ENCODE results near the gene AZI2.

The AZI2 gene

DNA sequence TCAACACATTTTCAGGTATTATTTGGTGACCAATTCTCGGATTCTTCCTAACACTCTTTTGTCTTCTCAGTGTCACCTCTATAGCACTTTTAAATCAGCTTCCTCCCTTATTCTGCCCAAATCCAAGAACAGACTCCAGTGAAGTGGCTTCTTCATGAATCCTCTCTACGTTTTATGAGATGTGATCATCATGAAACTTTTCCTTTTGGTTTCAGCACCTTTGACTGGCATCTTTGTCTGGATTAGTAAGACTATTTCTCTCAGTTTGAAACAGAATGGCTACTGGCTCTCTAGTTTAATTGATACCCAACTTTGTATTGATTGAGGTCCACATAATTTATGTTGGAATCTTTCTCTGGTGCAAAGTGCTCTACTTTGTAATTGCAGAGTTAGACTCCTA is 61.6 kb downstream of the AZI2 start:
- Histone ChIP-seq H3K79me1 (ENCODE audit: low read length) (no peaks in the 10 kb centered on the region), H2BK15ac (replicated peaks; ENCODE audit: low read depth) (no peak overlapping the region), H2BK5ac (ENCODE audit: low read length) (no peak overlapping the region), H3K27me3 (ENCODE audit: insufficient read depth, low read length, poor library complexity) (no peaks in the 10 kb centered on the region), H3K18ac (ENCODE audit: low read length) (no peak overlapping the region), H2BK120ac (ENCODE audit: low read depth, low read length) (no peak overlapping the region), H3K23ac (ENCODE audit: low read length) (no peak overlapping the region), H4K8ac (ENCODE audit: low read depth, low read length) (no peak overlapping the region), H3K9ac (ENCODE audit: low read length) (peak overlapping the region; percentile 17), H3K36me3 (ENCODE audit: control insufficient read depth, insufficient read depth, low read length) (no peaks in the 10 kb centered on the region), H4K5ac (ENCODE audit: low read length) (no peak overlapping the region), H2AK5ac (ENCODE audit: low read length) (no peak overlapping the region), H3K4me1 (ENCODE audit: control insufficient read depth, low read depth, low read length) (peaks cover 4% of the 10 kb centered on the region), H3K56ac (ENCODE audit: low read length) (peak overlapping the region; percentile 37), H3K27ac (ENCODE audit: low read depth, low read length) (no peak overlapping the region), H3K4ac (ENCODE audit: low read depth, low read length) (no peak overlapping the region), H3K4me3 (ENCODE audit: low read length) (no peak overlapping the region), H3K79me2 (ENCODE audit: control insufficient read depth, insufficient read depth, low read length) (no peaks in the 10 kb centered on the region), H3K4me2 (ENCODE audit: low read length) (no peak overlapping the region)
- no CpG with 5 or more reads among the region's 2 CpGs for WGBS (ENCODE audit: extremely low coverage, insufficient coverage, low lambda C conversion rate)
- no peak for DNase-seq

DNA sequence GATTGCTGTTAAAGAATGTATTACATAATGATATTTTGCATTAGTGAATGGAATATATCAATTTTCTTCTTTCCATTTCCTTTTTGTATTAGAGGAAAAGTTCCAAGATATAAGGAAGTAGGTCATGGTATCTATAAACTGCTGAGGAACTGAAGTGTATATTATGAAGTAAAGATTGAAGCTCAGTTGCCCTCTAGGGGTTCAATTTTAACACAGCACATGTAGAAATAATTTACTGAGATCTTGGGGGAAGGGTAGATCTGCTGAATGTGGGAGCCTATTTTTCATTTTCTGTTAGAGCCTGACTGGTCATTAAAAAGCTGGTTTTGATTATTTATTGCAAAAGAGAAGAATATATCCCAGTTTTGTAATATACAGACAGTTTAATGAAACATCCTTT is 62.0 kb downstream of the AZI2 start:
- Histone ChIP-seq H3K23ac (ENCODE audit: low read length) (no peak overlapping the region), H4K8ac (ENCODE audit: low read depth, low read length) (no peak overlapping the region), H3K4me3 (ENCODE audit: low read length) (no peak overlapping the region), H2AK5ac (ENCODE audit: low read length) (no peak overlapping the region), H3K9ac (ENCODE audit: low read length) (no peak overlapping the region), H2BK5ac (ENCODE audit: low read length) (no peak overlapping the region), H4K5ac (ENCODE audit: low read length) (no peak overlapping the region), H3K4me1 (ENCODE audit: control insufficient read depth, low read depth, low read length) (peaks cover 3% of the 10 kb centered on the region), H3K18ac (ENCODE audit: low read length) (no peak overlapping the region), H3K56ac (ENCODE audit: low read length) (no peak overlapping the region), H3K27me3 (ENCODE audit: insufficient read depth, low read length, poor library complexity) (no peaks in the 10 kb centered on the region), H3K27ac (ENCODE audit: low read depth, low read length) (no peak overlapping the region), H3K4me2 (ENCODE audit: low read length) (no peak overlapping the region), H2BK15ac (replicated peaks; ENCODE audit: low read depth) (no peak overlapping the region), H3K79me2 (ENCODE audit: control insufficient read depth, insufficient read depth, low read length) (no peaks in the 10 kb centered on the region), H3K4ac (ENCODE audit: low read depth, low read length) (no peak overlapping the region), H2BK120ac (ENCODE audit: low read depth, low read length) (no peak overlapping the region), H3K79me1 (ENCODE audit: low read length) (no peaks in the 10 kb centered on the region), H3K36me3 (ENCODE audit: control insufficient read depth, insufficient read depth, low read length) (no peaks in the 10 kb centered on the region)
- peak; percentile 45 for DNase-seq

DNA sequence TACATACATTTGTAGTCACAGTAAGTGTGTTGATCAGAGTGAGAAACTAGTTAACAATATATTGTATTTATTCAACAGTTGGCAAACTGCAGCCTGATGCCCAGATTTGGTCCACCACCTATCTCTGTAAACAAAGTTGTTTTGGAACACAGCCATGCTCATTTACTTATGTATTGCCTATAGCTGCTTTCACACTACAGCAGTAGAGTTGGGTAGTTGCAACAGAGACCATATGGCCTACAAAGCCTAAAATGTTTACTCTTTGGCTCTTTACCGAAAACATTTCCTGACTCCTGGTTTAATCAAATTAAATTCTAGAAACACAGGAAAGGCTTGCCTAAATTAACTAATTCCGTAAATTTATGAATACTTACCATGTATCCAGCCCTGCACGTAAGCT is 67.8 kb downstream of the AZI2 start:
- Histone ChIP-seq H3K27me3 (ENCODE audit: insufficient read depth, low read length, poor library complexity) (no peaks in the 10 kb centered on the region), H3K27ac (ENCODE audit: low read depth, low read length) (no peak overlapping the region), H3K56ac (ENCODE audit: low read length) (no peak overlapping the region), H4K5ac (ENCODE audit: low read length) (no peak overlapping the region), H2AK5ac (ENCODE audit: low read length) (no peak overlapping the region), H3K4ac (ENCODE audit: low read depth, low read length) (no peak overlapping the region), H2BK15ac (replicated peaks; ENCODE audit: low read depth) (no peak overlapping the region), H4K8ac (ENCODE audit: low read depth, low read length) (no peak overlapping the region), H3K79me2 (ENCODE audit: control insufficient read depth, insufficient read depth, low read length) (no peaks in the 10 kb centered on the region), H2BK120ac (ENCODE audit: low read depth, low read length) (no peak overlapping the region), H3K23ac (ENCODE audit: low read length) (no peak overlapping the region), H2BK5ac (ENCODE audit: low read length) (no peak overlapping the region), H3K4me1 (ENCODE audit: control insufficient read depth, low read depth, low read length) (no peaks in the 10 kb centered on the region), H3K79me1 (ENCODE audit: low read length) (no peaks in the 10 kb centered on the region), H3K9ac (ENCODE audit: low read length) (no peak overlapping the region), H3K4me2 (ENCODE audit: low read length) (no peak overlapping the region), H3K18ac (ENCODE audit: low read length) (no peak overlapping the region), H3K36me3 (ENCODE audit: control insufficient read depth, insufficient read depth, low read length) (no peaks in the 10 kb centered on the region), H3K4me3 (ENCODE audit: low read length) (no peak overlapping the region)
- DNase-seq: no peak
- no CpG with 5 or more reads among the region's 3 CpGs for WGBS (ENCODE audit: extremely low coverage, insufficient coverage, low lambda C conversion rate)

DNA sequence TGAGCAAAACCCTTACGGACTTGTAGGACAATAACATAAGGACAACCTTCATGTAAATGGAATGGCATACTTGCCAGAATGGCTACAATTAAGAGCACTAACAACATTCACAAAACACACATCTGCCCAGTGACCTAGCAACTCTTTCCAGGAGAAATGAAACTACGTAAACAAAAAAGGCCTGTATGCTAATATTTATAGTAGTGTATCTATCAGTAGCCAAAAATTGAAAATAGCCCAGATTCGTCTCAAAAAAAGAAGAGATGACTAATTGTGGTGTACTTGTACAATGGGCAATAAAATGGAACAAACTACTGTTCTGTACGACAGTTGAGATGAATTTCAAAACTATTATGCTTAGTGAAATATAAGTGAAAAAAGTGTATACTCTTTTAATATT is 68.9 kb downstream of the AZI2 start:
- no peak overlapping the region for H3K27ac ChIP-seq (ENCODE audit: low read depth, low read length)
- no peak for DNase-seq
- no peak overlapping the region for H3K4ac ChIP-seq (ENCODE audit: low read depth, low read length)
- H3K79me2 ChIP-seq (ENCODE audit: control insufficient read depth, insufficient read depth, low read length): no peaks in the 10 kb centered on the region
- H2BK15ac ChIP-seq (replicated peaks; ENCODE audit: low read depth): no peak overlapping the region
- no CpG with 5 or more reads among the region's 4 CpGs for WGBS (ENCODE audit: extremely low coverage, insufficient coverage, low lambda C conversion rate)
- no peak overlapping the region for H2BK5ac ChIP-seq (ENCODE audit: low read length)
- no peak overlapping the region for H4K8ac ChIP-seq (ENCODE audit: low read depth, low read length)
- H3K18ac ChIP-seq (ENCODE audit: low read length): no peak overlapping the region
- H3K36me3 ChIP-seq (ENCODE audit: control insufficient read depth, insufficient read depth, low read length): no peaks in the 10 kb centered on the region
- no peak overlapping the region for H4K5ac ChIP-seq (ENCODE audit: low read length)
- no peaks in the 10 kb centered on the region for H3K4me1 ChIP-seq (ENCODE audit: control insufficient read depth, low read depth, low read length)
- no peak overlapping the region for H3K4me2 ChIP-seq (ENCODE audit: low read length)
- H3K79me1 ChIP-seq (ENCODE audit: low read length): no peaks in the 10 kb centered on the region
- H2AK5ac ChIP-seq (ENCODE audit: low read length): no peak overlapping the region
- H3K56ac ChIP-seq (ENCODE audit: low read length): no peak overlapping the region
- no peaks in the 10 kb centered on the region for H3K27me3 ChIP-seq (ENCODE audit: insufficient read depth, low read length, poor library complexity)
- no peak overlapping the region for H2BK120ac ChIP-seq (ENCODE audit: low read depth, low read length)
- no peak overlapping the region for H3K4me3 ChIP-seq (ENCODE audit: low read length)
- no peak overlapping the region for H3K9ac ChIP-seq (ENCODE audit: low read length)
- no peak overlapping the region for H3K23ac ChIP-seq (ENCODE audit: low read length)

DNA sequence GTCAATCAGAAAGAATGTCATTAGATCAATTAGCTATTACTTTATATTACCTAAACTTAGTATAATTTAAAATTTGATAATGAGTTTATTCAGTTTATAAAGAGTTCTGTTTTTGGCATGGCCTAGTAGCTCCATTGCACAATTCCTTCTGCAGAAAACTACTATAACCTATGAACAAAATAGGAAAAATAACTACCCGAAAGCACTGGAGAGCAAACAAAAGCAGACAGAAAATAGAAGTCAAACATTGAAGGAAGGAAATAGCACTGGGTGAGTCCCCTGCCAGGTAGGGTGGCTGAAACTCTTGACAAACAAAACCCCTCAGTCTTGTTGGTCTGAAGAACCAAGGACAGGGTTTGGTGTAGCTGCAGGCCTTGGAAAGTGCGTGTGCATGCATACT is 69.7 kb downstream of the AZI2 start:
- Histone ChIP-seq H3K27me3 (ENCODE audit: insufficient read depth, low read length, poor library complexity) (no peaks in the 10 kb centered on the region), H3K4me2 (ENCODE audit: low read length) (no peak overlapping the region), H2BK15ac (replicated peaks; ENCODE audit: low read depth) (no peak overlapping the region), H3K79me2 (ENCODE audit: control insufficient read depth, insufficient read depth, low read length) (no peaks in the 10 kb centered on the region), H3K4me3 (ENCODE audit: low read length) (no peak overlapping the region), H3K18ac (ENCODE audit: low read length) (no peak overlapping the region), H2BK5ac (ENCODE audit: low read length) (no peak overlapping the region), H3K36me3 (ENCODE audit: control insufficient read depth, insufficient read depth, low read length) (no peaks in the 10 kb centered on the region), H4K5ac (ENCODE audit: low read length) (no peak overlapping the region), H3K79me1 (ENCODE audit: low read length) (no peaks in the 10 kb centered on the region), H2BK120ac (ENCODE audit: low read depth, low read length) (no peak overlapping the region), H3K23ac (ENCODE audit: low read length) (no peak overlapping the region), H2AK5ac (ENCODE audit: low read length) (no peak overlapping the region), H3K56ac (ENCODE audit: low read length) (no peak overlapping the region), H3K4me1 (ENCODE audit: control insufficient read depth, low read depth, low read length) (no peaks in the 10 kb centered on the region), H3K27ac (ENCODE audit: low read depth, low read length) (no peak overlapping the region), H3K4ac (ENCODE audit: low read depth, low read length) (no peak overlapping the region), H4K8ac (ENCODE audit: low read depth, low read length) (no peak overlapping the region), H3K9ac (ENCODE audit: low read length) (no peak overlapping the region)
- DNase-seq: no peak
- WGBS (ENCODE audit: extremely low coverage, insufficient coverage, low lambda C conversion rate): no CpG with 5 or more reads among the region's 2 CpGs

DNA sequence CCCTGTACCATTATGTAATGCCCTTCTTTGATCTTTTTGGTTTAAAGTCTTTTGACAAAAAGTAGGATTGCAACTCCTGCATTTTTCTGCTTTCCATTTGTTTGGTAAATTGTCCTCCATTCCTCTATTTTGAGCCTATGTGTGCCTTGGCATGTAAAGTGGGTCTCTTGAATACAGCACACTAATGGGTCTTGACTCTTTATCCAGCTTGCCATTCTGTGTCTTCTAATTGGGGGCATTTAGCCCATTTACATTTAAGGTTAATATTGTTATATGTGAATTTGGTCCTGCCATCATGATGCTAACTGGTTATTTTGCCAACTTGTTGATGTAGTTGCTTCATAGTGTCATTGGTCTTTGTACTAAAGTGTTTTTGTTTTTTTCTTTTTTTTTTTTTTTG is 74.8 kb downstream of the AZI2 start:
- H3K4ac ChIP-seq (ENCODE audit: low read depth, low read length): no peak overlapping the region
- H3K18ac ChIP-seq (ENCODE audit: low read length): no peak overlapping the region
- no peak overlapping the region for H3K9ac ChIP-seq (ENCODE audit: low read length)
- H2BK5ac ChIP-seq (ENCODE audit: low read length): no peak overlapping the region
- H3K4me3 ChIP-seq (ENCODE audit: low read length): no peak overlapping the region
- H3K27ac ChIP-seq (ENCODE audit: low read depth, low read length): no peak overlapping the region
- H3K79me1 ChIP-seq (ENCODE audit: low read length): no peaks in the 10 kb centered on the region
- DNase-seq: no peak
- no peak overlapping the region for H3K56ac ChIP-seq (ENCODE audit: low read length)
- no peaks in the 10 kb centered on the region for H3K36me3 ChIP-seq (ENCODE audit: control insufficient read depth, insufficient read depth, low read length)
- no peak overlapping the region for H2BK120ac ChIP-seq (ENCODE audit: low read depth, low read length)
- H4K8ac ChIP-seq (ENCODE audit: low read depth, low read length): no peak overlapping the region
- H3K4me2 ChIP-seq (ENCODE audit: low read length): no peak overlapping the region
- H3K23ac ChIP-seq (ENCODE audit: low read length): no peak overlapping the region
- H3K4me1 ChIP-seq (ENCODE audit: control insufficient read depth, low read depth, low read length): no peaks in the 10 kb centered on the region
- H2AK5ac ChIP-seq (ENCODE audit: low read length): no peak overlapping the region
- no peaks in the 10 kb centered on the region for H3K79me2 ChIP-seq (ENCODE audit: control insufficient read depth, insufficient read depth, low read length)
- H4K5ac ChIP-seq (ENCODE audit: low read length): no peak overlapping the region
- H2BK15ac ChIP-seq (replicated peaks; ENCODE audit: low read depth): no peak overlapping the region
- no peaks in the 10 kb centered on the region for H3K27me3 ChIP-seq (ENCODE audit: insufficient read depth, low read length, poor library complexity)

All from mesendoderm (in vitro differentiated cells).